Measurements from ENCODE around the gene PANX1.

Gene PANX1

DNA sequence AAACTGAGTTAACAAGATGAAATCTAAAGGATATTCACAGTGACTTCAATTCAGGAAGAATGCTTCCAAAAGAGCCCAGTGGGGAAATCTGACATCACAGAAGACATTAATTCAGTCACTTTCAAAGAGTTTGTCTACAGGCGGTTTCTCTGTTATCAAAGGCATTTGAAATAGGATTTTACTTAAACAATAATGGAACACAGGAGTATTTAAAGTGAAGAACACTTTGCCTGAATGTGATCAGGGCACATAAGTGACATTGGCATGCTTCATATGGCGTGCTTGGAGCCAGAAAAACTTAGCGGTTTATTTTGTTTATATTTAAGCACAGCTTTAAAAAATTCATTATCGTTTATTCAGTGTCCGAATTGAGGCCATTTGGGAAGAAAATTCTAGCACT lies 52.9 kb downstream of the PANX1 start:
- Histone ChIP-seq H3K4me1 (no peaks in the 10 kb centered on the region), H3K9me3 (no peaks in the 10 kb centered on the region), H3K36me3 (peaks cover 27% of the 10 kb centered on the region), H3K27me3 (no peaks in the 10 kb centered on the region), H3K4me3 (ENCODE audit: low read depth, low read length) (no peak overlapping the region)
- no peak for DNase-seq
- TF ChIP-seq, protein P1, sequence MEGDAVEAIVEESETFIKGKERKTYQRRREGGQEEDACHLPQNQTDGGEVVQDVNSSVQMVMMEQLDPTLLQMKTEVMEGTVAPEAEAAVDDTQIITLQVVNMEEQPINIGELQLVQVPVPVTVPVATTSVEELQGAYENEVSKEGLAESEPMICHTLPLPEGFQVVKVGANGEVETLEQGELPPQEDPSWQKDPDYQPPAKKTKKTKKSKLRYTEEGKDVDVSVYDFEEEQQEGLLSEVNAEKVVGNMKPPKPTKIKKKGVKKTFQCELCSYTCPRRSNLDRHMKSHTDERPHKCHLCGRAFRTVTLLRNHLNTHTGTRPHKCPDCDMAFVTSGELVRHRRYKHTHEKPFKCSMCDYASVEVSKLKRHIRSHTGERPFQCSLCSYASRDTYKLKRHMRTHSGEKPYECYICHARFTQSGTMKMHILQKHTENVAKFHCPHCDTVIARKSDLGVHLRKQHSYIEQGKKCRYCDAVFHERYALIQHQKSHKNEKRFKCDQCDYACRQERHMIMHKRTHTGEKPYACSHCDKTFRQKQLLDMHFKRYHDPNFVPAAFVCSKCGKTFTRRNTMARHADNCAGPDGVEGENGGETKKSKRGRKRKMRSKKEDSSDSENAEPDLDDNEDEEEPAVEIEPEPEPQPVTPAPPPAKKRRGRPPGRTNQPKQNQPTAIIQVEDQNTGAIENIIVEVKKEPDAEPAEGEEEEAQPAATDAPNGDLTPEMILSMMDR (IDR thresholded peaks at IDR 0.05; ENCODE audit: low read depth, low read length) = no peak

DNA sequence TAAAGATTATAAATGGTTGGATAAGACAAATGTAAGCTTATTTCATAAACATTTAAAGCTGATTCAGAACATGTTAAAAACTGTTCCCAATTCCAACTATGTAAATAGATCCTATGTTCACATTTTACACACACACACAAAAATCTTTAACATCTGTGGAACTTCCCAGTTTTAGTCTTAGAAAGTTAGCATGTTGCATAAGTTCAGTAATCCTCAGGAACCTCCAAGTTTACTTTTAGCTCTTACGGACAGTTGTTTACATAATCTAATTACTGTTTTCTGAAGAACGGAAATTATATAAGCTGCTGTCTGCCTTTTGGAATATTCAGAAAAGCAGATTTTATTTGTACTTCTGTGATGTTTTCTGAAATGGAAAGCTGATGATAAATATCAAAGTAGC lies 53.3 kb downstream of the PANX1 start:
- Histone ChIP-seq H3K4me3 (ENCODE audit: low read depth, low read length) (no peak overlapping the region), H3K9me3 (no peaks in the 10 kb centered on the region), H3K4me1 (no peaks in the 10 kb centered on the region), H3K27me3 (no peaks in the 10 kb centered on the region), H3K36me3 (peaks cover 27% of the 10 kb centered on the region)
- DNase-seq = no peak
- TF ChIP-seq, protein P1 (IDR thresholded peaks at IDR 0.05; ENCODE audit: low read depth, low read length) = no peak

GRCh38 chr11:94183251-94183885 lies 54.7 kb downstream of the PANX1 start:
- no peaks in the 10 kb centered on the region for H3K27me3 ChIP-seq
- H3K4me1 ChIP-seq = no peaks in the 10 kb centered on the region
- TF ChIP-seq, protein P1 (IDR thresholded peaks at IDR 0.05; ENCODE audit: low read depth, low read length) = no peak
- H3K4me3 ChIP-seq (ENCODE audit: low read depth, low read length) = no peak overlapping the region
- DNase-seq = no peak
- no peaks in the 10 kb centered on the region for H3K9me3 ChIP-seq
- peaks cover 27% of the 10 kb centered on the region for H3K36me3 ChIP-seq

DNA sequence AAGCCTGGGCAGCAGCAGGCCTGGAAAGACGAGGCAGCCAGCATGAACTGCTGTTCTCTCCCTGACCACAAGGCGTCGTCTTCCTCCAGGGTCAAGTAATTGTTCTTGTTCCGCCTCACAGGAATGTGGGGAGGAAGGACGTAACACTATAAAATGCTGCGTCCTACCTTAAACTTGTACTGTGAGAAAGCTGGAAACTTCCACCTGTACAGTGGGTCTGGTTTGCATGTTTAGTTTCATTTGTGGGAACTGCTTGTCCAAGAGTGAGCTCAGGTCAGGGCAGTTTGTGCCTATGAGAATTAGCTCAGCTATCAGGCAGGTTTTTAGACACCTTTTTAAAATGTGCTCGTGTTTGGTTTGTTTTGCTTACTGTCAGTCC lies 55.2 kb downstream of the PANX1 start:
- DNase-seq = peak; percentile 68
- Histone ChIP-seq H3K36me3 (peaks cover 27% of the 10 kb centered on the region), H3K4me1 (no peaks in the 10 kb centered on the region)

DNA sequence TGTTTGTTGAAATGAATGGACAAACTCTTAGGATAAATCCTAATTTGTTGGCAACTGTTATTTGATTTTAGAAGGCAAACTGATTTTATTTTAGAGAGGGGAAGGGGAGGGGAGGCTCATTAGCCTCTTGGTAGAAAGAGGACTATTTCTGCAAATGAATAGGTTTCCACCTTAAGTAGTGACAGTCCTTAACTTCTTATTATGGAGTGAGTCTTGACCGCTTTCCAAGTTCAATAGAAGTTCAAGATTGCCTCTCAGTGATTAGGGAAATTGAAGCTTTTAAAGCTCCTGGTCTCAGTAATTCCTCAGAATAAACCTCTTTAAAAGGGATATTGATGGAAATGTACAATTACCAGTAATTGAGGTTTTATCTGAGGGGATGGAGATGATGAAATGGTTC lies 55.7 kb downstream of the PANX1 start:
- no peak overlapping the region for H3K4me3 ChIP-seq (ENCODE audit: low read depth, low read length)
- no peaks in the 10 kb centered on the region for H3K27me3 ChIP-seq
- H3K4me1 ChIP-seq = no peaks in the 10 kb centered on the region
- TF ChIP-seq, protein P1 (IDR thresholded peaks at IDR 0.05; ENCODE audit: low read depth, low read length) = no peak
- no peaks in the 10 kb centered on the region for H3K9me3 ChIP-seq
- peaks cover 27% of the 10 kb centered on the region for H3K36me3 ChIP-seq
- no peak for DNase-seq

More for the DNA sequence above, 55.2 kb downstream of the PANX1 start:
- no peak overlapping the region for H3K4me3 ChIP-seq (ENCODE audit: low read depth, low read length)
- no peaks in the 10 kb centered on the region for H3K9me3 ChIP-seq
- H3K27me3 ChIP-seq = no peaks in the 10 kb centered on the region
- TF ChIP-seq, protein P1 (IDR thresholded peaks at IDR 0.05; ENCODE audit: low read depth, low read length) = peak; percentile 91

GRCh38 chr11:94184846-94185245 lies 56.2 kb downstream of the PANX1 start:
- H3K4me3 ChIP-seq (ENCODE audit: low read depth, low read length) = no peak overlapping the region
- no peaks in the 10 kb centered on the region for H3K4me1 ChIP-seq
- peaks cover 23% of the 10 kb centered on the region for H3K36me3 ChIP-seq
- no peaks in the 10 kb centered on the region for H3K9me3 ChIP-seq
- TF ChIP-seq, protein P1 (IDR thresholded peaks at IDR 0.05; ENCODE audit: low read depth, low read length) = no peak
- no peaks in the 10 kb centered on the region for H3K27me3 ChIP-seq
- DNase-seq = no peak

All from BE2C (cell line).